MCF 10A (cell line): ENCODE results near the gene GRM8. TPM values are rescaled to one million over a fixed set of nuclear protein-coding genes. Genes with fewer than 3 reads are reported as not detected.

Source experiments
- BruUV-seq: library from RNA; stranded (reverse); fragments of 400-500 nt; replicated peaks from 2 replicates; lab custom pipeline; 2021; lab: Mats Ljungman, UMichigan
- CTCF ChIA-PET: fragments of 300-600 bp; sonication (Branson Sonifier 250); formaldehyde crosslinking; extraction: SDS; loops from one replicate; lab custom pipeline; 2021; ENCODE audit warnings: antibody characterized with exemption, inconsistent platforms; lab: Yijun Ruan, JAX
- POLR2A ChIA-PET: fragments of 300-600, 350-650 bp; sonication (Branson Sonifier 250); formaldehyde crosslinking; extraction: SDS; loops from one replicate; lab custom pipeline; 2020; ENCODE audit warnings: antibody characterized with exemption, inconsistent platforms; lab: Yijun Ruan, JAX
- DNase-seq: peaks from one replicate; pipeline ENCODE4 v3.0.0-alpha.2; 2018; ENCODE audit not compliant: unreplicated experiment
- H3K27ac Mint-ChIP-seq: one replicate; pipeline ENCODE4 v1.8.0; 2022; ENCODE audit warnings: mild to moderate bottlenecking, low read depth, mixed read lengths; ENCODE audit not compliant: unreplicated experiment
- H3K27me3 Mint-ChIP-seq: one replicate; pipeline ENCODE4 v1.8.0; 2022; ENCODE audit warnings: mixed read lengths; ENCODE audit not compliant: insufficient read depth, unreplicated experiment
- H3K36me3 Mint-ChIP-seq: one replicate; pipeline ENCODE4 v1.8.0; 2022; ENCODE audit warnings: mild to moderate bottlenecking, moderate library complexity, mixed read lengths; ENCODE audit not compliant: insufficient read depth, unreplicated experiment
- H3K4me1 Mint-ChIP-seq: one replicate; pipeline ENCODE4 v1.8.0; 2022; ENCODE audit warnings: mixed read lengths; ENCODE audit not compliant: insufficient read depth, unreplicated experiment
- H3K4me3 Mint-ChIP-seq: one replicate; pipeline ENCODE4 v1.8.0; 2022; ENCODE audit warnings: mild to moderate bottlenecking, moderate library complexity, mixed read lengths; ENCODE audit not compliant: unreplicated experiment
- H3K9me3 Mint-ChIP-seq: one replicate; pipeline ENCODE4 v1.8.0; 2022; ENCODE audit warnings: mixed read lengths; ENCODE audit not compliant: unreplicated experiment
- intact Hi-C: fragments of 100-400 bp; cut with micrococcal nuclease; formaldehyde crosslinking; loops from 2 replicates; pipeline ENCODE4 v1.14.1; 2022
- total RNA-seq: library from RNA; stranded (reverse); gene quantifications from 2 replicates; pipeline ENCODE4 v1.2.3, GENCODE V29; 2022
- TF ChIP-seq, protein P1 (sequence below): fragments of 200-600 bp; IDR thresholded peaks from one replicate; pipeline ENCODE4 v1.8.0; 2022; ENCODE audit warnings: antibody characterized with exemption, mild to moderate bottlenecking; ENCODE audit not compliant: unreplicated experiment

The GRM8 gene
- total RNA-seq, 1 experiment from 2014 or later = not detected

DNA sequence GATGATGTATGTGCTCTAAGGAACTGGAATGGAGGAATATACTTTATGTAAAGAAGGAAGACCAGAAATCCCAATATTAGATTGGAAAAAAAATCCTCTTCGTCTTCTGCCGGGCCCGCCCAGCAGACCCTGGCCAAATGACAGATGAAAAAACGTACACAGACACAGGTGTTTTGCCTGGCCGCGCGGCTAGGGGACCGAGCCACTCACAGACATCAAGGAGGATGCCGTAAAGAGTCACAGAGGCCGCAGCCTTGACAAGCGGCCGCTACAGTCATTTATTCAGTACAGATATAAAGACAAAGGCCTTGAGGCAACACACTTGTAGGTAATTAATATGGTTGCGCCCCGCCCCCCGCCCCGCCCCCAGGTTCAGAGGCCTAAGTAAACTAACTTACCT, 594.1 kb downstream of the GRM8 start:
- POLR2A ChIA-PET = no interaction called here
- no peaks in the 10 kb centered on the region for H3K9me3 Mint-ChIP-seq
- BruUV-seq = no TSS peak
- H3K36me3 Mint-ChIP-seq = no peaks in the 10 kb centered on the region
- TF ChIP-seq, protein P1, sequence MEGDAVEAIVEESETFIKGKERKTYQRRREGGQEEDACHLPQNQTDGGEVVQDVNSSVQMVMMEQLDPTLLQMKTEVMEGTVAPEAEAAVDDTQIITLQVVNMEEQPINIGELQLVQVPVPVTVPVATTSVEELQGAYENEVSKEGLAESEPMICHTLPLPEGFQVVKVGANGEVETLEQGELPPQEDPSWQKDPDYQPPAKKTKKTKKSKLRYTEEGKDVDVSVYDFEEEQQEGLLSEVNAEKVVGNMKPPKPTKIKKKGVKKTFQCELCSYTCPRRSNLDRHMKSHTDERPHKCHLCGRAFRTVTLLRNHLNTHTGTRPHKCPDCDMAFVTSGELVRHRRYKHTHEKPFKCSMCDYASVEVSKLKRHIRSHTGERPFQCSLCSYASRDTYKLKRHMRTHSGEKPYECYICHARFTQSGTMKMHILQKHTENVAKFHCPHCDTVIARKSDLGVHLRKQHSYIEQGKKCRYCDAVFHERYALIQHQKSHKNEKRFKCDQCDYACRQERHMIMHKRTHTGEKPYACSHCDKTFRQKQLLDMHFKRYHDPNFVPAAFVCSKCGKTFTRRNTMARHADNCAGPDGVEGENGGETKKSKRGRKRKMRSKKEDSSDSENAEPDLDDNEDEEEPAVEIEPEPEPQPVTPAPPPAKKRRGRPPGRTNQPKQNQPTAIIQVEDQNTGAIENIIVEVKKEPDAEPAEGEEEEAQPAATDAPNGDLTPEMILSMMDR = no peak
- H3K4me1 Mint-ChIP-seq = no peaks in the 10 kb centered on the region
- CTCF ChIA-PET = no interaction called here
- H3K4me3 Mint-ChIP-seq = no peak overlapping the region
- intact Hi-C loops = no loop called here
- H3K27me3 Mint-ChIP-seq = no peaks in the 10 kb centered on the region
- no peak for DNase-seq
- H3K27ac Mint-ChIP-seq = no peak overlapping the region

DNA sequence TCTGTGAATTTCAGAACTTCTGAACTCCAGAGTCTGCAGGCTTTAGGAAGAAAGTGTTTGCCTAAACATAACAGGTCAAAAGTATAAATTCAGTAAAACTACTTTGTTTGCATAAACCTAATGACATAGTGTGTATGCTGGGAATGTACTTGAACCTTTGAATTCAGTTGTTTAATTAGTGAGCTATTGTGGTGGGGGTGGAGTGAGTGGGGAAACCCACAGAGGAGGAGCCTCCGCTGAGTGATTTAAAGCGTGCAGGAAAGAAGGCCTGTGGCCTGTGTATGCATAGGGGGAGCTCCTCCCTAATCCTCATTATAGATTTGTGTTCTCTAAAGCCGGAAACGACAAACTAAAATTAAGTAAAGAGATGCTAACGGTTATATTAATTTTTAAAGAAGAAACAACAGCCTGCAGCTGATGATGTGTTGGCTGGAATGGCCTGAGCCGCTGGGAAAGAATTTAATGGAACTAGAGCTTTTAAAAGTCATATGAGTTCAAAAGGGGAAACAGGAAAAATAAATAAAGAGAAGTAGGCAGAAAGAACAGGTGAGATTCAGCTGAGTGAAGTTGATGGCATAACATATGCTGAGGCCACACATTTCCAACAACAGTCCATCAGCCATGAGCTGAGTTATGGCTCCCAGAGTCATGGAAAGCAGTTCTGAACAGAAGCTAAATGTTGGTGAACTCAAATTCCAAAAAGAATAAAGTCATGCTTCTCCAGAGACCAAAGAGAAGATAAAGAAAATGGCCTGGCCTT, 595.0 kb downstream of the GRM8 start:
- TF ChIP-seq, protein P1 = no peak

GRCh38 chr7:126657137-126657536, 595.6 kb downstream of the GRM8 start:
- Mint-ChIP-seq H3K4me1 (no peaks in the 10 kb centered on the region), H3K36me3 (no peaks in the 10 kb centered on the region), H3K27ac (no peak overlapping the region), H3K9me3 (no peaks in the 10 kb centered on the region), H3K27me3 (no peaks in the 10 kb centered on the region), H3K4me3 (no peak overlapping the region)
- DNase-seq = no peak
- ChIA-PET POLR2A (no interaction called here), CTCF (interaction anchor here (0.5 to 0.7 kb wide), 2 partner anchors 527 to 592 kb away, joined by 3 read pairs; no protein-coding TSS in a partner anchor)
- BruUV-seq = no TSS peak
- intact Hi-C loops = no loop called here
- TF ChIP-seq, protein P1 = no peak

More for the DNA sequence above, 595.0 kb downstream of the GRM8 start:
- Mint-ChIP-seq H3K36me3 (no peaks in the 10 kb centered on the region), H3K4me1 (no peaks in the 10 kb centered on the region), H3K9me3 (no peaks in the 10 kb centered on the region), H3K27me3 (no peaks in the 10 kb centered on the region), H3K27ac (no peak overlapping the region), H3K4me3 (no peak overlapping the region)
- DNase-seq = no peak
- intact Hi-C loops = no loop called here
- ChIA-PET CTCF (interaction anchor here (0.6 to 0.7 kb wide), 2 partner anchors 68 to 526 kb away, joined by 3 to 6 read pairs; no protein-coding TSS in a partner anchor), POLR2A (no interaction called here)
- no TSS peak for BruUV-seq

DNA sequence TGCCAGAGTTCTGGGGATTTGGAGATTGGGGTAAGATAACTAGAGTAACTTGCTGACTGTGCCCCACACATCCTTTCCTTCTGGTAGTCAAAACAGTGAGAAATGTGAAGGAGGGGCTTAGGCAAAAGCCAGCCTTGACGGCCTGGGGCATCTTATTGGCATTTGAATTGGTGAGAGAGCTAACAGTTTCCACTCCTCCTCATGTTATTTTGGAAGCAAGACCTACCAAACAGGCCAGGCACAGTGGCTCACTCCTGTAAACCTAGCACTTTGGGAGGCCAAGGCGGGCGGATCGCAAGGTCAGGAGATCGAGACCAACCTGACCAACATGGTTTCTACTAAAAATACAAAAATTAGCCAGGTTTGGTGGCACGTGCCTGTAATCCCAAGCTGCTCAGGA, 596.6 kb downstream of the GRM8 start:
- Mint-ChIP-seq H3K36me3 (no peaks in the 10 kb centered on the region), H3K27me3 (no peaks in the 10 kb centered on the region), H3K4me3 (no peak overlapping the region), H3K4me1 (no peaks in the 10 kb centered on the region), H3K27ac (no peak overlapping the region), H3K9me3 (no peaks in the 10 kb centered on the region)
- no TSS peak for BruUV-seq
- TF ChIP-seq, protein P1 = no peak
- intact Hi-C loops = no loop called here
- DNase-seq = no peak
- ChIA-PET POLR2A (interaction anchor here (0.6 kb wide), 1 partner anchor 764 kb away, joined by 3 read pairs; no protein-coding TSS in a partner anchor), CTCF (no interaction called here)
